Transverse colon (tissue), 3 donors: ENCODE data around the gene ARFGAP2.
"Not testable (repeated sequence)": the region's sequence is repeated elsewhere in the genome, so short reads cannot be mapped to it uniquely, and the experiment has no call there.

ENCODE experiments used
- CTCF ChIP-seq, 5 experiments: fragments of 200-600 bp in 3 of 5; fragments of 450-650 bp in 2 of 5; sonication (generic) in 3 of 5; IDR thresholded peaks; 1 replicate in 2 of 5; 2 replicates in 3 of 5; pipeline ENCODE4 v1.5.1; 2016 to 2017; ENCODE audit warnings: antibody characterized with exemption in 5 of 5, inconsistent platforms in 3 of 5, mild to moderate bottlenecking in 2 of 5, moderate library complexity in 1 of 5
- EP300 ChIP-seq: sonication (generic); formaldehyde crosslinking; IDR thresholded peaks from one replicate; pipeline ENCODE4 v1.6.1; 2017; ENCODE audit warnings: antibody characterized with exemption, low read depth
- POLR2A ChIP-seq: fragments of 450-650 bp; IDR thresholded peaks from one replicate; pipeline ENCODE4 v1.6.1; 2016; ENCODE audit warnings: antibody characterized with exemption, mild to moderate bottlenecking, moderate library complexity

GRCh38 chr11:47191137-47191536 lies 14.5 kb upstream of the ARFGAP2 start:
- TF ChIP-seq CTCF (IDR thresholded peaks at IDR 0.05); POLR2A; EP300: not testable (repeated sequence)
